Measurements from ENCODE around the gene MAP3K7CL.

GRCh38 chr21:29189353-29189752 lies 58.9 kb downstream of the MAP3K7CL start:
- TF ChIP-seq FOXA1 (IDR thresholded peaks at IDR 0.05) (no peak), CTCF (IDR thresholded peaks at IDR 0.05; ENCODE audit: low read depth, low read length, missing input control) (no peak), JUND (IDR thresholded peaks at IDR 0.05) (no peak), GABPA (IDR thresholded peaks at IDR 0.05 in 1 of 2, conservative IDR thresholded peaks at IDR 0.05 in 1 of 2) (no peak), SP1 (IDR thresholded peaks at IDR 0.05) (no peak), REST (IDR thresholded peaks at IDR 0.05) (no peak), EGR1 (IDR thresholded peaks at IDR 0.05; ENCODE audit: low read depth in 2 of 2) (no peak), MAX (IDR thresholded peaks at IDR 0.05) (no peak), RXRA (IDR thresholded peaks at IDR 0.05) (no peak), ATF3 (IDR thresholded peaks at IDR 0.05) (no peak), YY1 (IDR thresholded peaks at IDR 0.05) (no peak), RAD21 (IDR thresholded peaks at IDR 0.05) (no peak)
